ENCODE measurements around the gene LRRC4C. TPM values are rescaled to one million over a fixed set of nuclear protein-coding genes. Genes with fewer than 3 reads are reported as not detected.

The LRRC4C gene
- total and polyA plus RNA-seq, 10 of the 15 experiments (the other 5 are each of a cell fraction or from before 2014, with no cell fraction given), result 1.5 TPM; not detected in 9

DNA sequence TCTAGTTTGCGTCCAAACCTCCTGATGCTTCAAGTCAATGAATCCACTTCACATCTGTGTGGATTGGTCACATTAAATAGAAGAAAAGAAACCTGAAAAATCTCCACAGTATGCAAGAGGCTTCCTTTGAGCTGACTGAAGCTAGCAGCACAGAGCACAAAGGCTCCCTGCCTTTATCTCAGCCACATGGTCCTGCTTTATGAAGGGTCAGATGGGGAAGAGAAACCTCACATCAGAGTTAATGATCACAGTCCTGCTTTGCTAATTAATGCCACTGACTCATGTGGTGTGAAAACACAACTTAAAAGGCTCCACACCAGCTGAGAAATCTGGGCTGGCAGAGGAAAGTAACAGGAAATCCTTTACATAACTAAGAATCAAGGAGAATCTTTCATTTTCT lies 1291.0 kb downstream of the LRRC4C start:
- H3K79me2 ChIP-seq (ENCODE audit: control insufficient read depth, insufficient read depth, low read length), result no peaks in the 10 kb centered on the region
- ATAC-seq, result peak; percentile 97
- intact Hi-C loops (cut with micrococcal nuclease; ENCODE audit: unreplicated experiment), result loop anchor here (1.0 kb wide), 1 partner anchor 15 kb away; no protein-coding TSS in a partner anchor
- no peaks in the 10 kb centered on the region for H3K4me1 ChIP-seq (ENCODE audit: control insufficient read depth, insufficient read depth, low read length)
- CTCF ChIA-PET, result interaction anchor here (0.5 to 2.6 kb wide), 4 partner anchors 9 to 520 kb away, joined by 3 to 15 read pairs (median 5); no protein-coding TSS in a partner anchor
- BruUV-seq (replicated peaks), result no TSS peak
- H4K20me1 ChIP-seq (ENCODE audit: control insufficient read depth, insufficient read depth), result no peaks in the 10 kb centered on the region
- 60% methylated on average over 1 of the region's 1 CpG for WGBS (ENCODE audit: insufficient coverage, insufficient replicate concordance, low lambda C conversion rate, missing lambda C conversion rate)
- no peak overlapping the region for H2AFZ ChIP-seq (ENCODE audit: control insufficient read depth, low read depth, low read length)
- no peak overlapping the region for H3K4me3 ChIP-seq
- SMC1A ChIA-PET (ENCODE audit: uncharacterized antibody, unreplicated experiment), result interaction anchor here (5.0 kb wide), 1 partner anchor 13 kb away, joined by 54 read pairs; no protein-coding TSS in a partner anchor
- no peak overlapping the region for H3K9ac ChIP-seq (ENCODE audit: control insufficient read depth, insufficient read depth, low read length)
- peak; percentile 52 for FAIRE-seq
- no peak overlapping the region for H3K27ac ChIP-seq (ENCODE audit: control insufficient read depth, insufficient read depth)
- no peaks in the 10 kb centered on the region for H3K9me3 ChIP-seq (replicated peaks; ENCODE audit: control insufficient read depth, insufficient read depth, low read length)
- H3K27me3 ChIP-seq (replicated peaks in 1 of 2; ENCODE audit: control insufficient read depth in 2 of 2, insufficient read depth in 2 of 2, low read length in 1 of 2), result no peaks in the 10 kb centered on the region
- POLR2A ChIA-PET, result interaction anchor here (1.8 kb wide), 1 partner anchor 15 kb away, joined by 4 read pairs; no protein-coding TSS in a partner anchor
- H3K36me3 ChIP-seq (ENCODE audit: control insufficient read depth in 2 of 2, insufficient read depth in 2 of 2, low read length in 1 of 2), result no peaks in the 10 kb centered on the region
- no peak overlapping the region for H3K4me2 ChIP-seq (ENCODE audit: control insufficient read depth, insufficient read depth)
- DNase-seq (ENCODE audit: low read depth, low spot score), result peak; percentile 72
- in situ Hi-C loops (cut with MboI), result no loop called here
- RAD21 ChIA-PET (ENCODE audit: unreplicated experiment), result interaction anchor here (1.3 to 2.6 kb wide), 2 partner anchors 13 to 15 kb away, joined by 4 to 21 read pairs; no protein-coding TSS in a partner anchor
- TF ChIP-seq, protein P1, sequence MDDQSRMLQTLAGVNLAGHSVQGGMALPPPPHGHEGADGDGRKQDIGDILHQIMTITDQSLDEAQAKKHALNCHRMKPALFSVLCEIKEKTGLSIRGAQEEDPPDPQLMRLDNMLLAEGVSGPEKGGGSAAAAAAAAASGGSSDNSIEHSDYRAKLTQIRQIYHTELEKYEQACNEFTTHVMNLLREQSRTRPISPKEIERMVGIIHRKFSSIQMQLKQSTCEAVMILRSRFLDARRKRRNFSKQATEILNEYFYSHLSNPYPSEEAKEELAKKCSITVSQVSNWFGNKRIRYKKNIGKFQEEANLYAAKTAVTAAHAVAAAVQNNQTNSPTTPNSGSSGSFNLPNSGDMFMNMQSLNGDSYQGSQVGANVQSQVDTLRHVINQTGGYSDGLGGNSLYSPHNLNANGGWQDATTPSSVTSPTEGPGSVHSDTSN (IDR thresholded peaks at IDR 0.05; ENCODE audit: insufficient replicate concordance, low read depth, low read length), result no peak
- TF ChIP-seq, protein P2, sequence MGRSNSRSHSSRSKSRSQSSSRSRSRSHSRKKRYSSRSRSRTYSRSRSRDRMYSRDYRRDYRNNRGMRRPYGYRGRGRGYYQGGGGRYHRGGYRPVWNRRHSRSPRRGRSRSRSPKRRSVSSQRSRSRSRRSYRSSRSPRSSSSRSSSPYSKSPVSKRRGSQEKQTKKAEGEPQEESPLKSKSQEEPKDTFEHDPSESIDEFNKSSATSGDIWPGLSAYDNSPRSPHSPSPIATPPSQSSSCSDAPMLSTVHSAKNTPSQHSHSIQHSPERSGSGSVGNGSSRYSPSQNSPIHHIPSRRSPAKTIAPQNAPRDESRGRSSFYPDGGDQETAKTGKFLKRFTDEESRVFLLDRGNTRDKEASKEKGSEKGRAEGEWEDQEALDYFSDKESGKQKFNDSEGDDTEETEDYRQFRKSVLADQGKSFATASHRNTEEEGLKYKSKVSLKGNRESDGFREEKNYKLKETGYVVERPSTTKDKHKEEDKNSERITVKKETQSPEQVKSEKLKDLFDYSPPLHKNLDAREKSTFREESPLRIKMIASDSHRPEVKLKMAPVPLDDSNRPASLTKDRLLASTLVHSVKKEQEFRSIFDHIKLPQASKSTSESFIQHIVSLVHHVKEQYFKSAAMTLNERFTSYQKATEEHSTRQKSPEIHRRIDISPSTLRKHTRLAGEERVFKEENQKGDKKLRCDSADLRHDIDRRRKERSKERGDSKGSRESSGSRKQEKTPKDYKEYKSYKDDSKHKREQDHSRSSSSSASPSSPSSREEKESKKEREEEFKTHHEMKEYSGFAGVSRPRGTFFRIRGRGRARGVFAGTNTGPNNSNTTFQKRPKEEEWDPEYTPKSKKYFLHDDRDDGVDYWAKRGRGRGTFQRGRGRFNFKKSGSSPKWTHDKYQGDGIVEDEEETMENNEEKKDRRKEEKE (IDR thresholded peaks at IDR 0.05), result no peak
- TF ChIP-seq YY1 (IDR thresholded peaks at IDR 0.05; ENCODE audit: low read depth, low read length), result no peak
- peak; percentile 81 for TF ChIP-seq IKZF1 (conservative IDR thresholded peaks at IDR 0.05)
- no peak for TF ChIP-seq STAT1 (conservative IDR thresholded peaks at IDR 0.05)
- TF ChIP-seq MXI1 (IDR thresholded peaks at IDR 0.05; ENCODE audit: low read depth, low read length), result peak; percentile 72; the same call in 1 of the 2 replicates
- no peak for TF ChIP-seq ETV6 (conservative IDR thresholded peaks at IDR 0.05 in 1 of 2, IDR thresholded peaks at IDR 0.05 in 1 of 2; ENCODE audit: borderline replicate concordance in 1 of 2, low read depth in 1 of 2)
- TF ChIP-seq CREB1 (IDR thresholded peaks at IDR 0.05; ENCODE audit: low read depth), result no peak
- TF ChIP-seq ZBTB40 (IDR thresholded peaks at IDR 0.05; ENCODE audit: borderline replicate concordance), result no peak
- no peak for TF ChIP-seq ZBTB4 (CRISPR knock-in tag; IDR thresholded peaks at IDR 0.05)
- no peak for TF ChIP-seq RCOR1 (conservative IDR thresholded peaks at IDR 0.05; ENCODE audit: low read depth, low read length)
- TF ChIP-seq TBL1XR1 (IDR thresholded peaks at IDR 0.05; ENCODE audit: low read depth, low read length), result no peak
